GM18870 (cell line): ENCODE results near the gene TMEM170A.

ENCODE experiments used
- ATAC-seq: cut with Tn5 transposase; IDR thresholded peaks from one replicate; pipeline ENCODE4 v1.9.1; 2021; ENCODE audit warnings: moderate library complexity; ENCODE audit not compliant: unreplicated experiment

TMEM170A gene

DNA sequence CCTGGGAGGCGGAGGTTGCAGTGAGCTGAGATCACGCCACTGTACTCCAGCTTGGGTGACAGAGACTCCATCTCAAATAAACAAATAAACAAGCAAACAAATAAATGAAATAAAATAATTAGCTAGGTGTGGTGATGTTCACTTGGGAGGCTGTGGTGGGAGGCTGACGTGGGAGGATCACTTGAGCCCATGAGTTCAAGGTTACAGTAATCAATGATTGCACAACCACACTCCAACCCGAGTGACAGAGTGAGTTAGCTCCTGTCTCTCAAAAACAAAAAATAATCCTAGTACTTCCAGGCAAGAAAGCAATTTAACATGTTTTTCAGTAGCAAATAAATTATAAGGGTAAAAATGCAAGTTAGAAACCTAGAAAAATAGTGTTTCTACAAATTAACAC is 57.5 kb downstream of the TMEM170A start:
- no peak for ATAC-seq

DNA sequence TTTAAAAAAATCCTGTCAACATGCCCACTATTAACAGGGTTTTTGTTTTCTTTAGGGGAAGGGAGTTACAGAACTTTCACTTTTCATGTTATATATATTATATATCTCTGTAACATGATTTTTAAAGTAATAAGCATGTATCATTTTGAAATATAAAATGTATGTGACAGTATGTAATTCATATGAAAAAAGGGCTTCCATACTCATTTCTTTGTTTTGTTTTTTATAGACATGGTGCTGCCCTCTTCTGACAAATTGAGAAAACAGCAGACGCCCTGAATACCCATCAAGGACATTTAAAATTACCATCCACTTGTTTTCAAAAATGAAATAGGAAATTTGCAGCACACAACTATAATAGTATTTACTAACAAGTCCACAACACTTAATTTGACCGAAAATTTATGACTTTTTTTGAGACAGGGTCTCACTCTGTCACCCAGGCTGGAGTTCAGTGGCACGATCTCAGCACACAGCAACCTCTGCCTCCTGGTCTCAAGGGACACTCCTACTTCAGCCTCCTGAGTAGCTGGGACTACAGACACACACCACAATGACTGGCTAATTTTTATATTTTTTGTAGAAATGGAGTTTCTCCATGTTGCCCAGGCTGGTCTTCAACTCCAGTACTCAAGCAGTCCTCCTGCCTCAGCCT is 61.5 kb downstream of the TMEM170A start:
- no peak for ATAC-seq

DNA sequence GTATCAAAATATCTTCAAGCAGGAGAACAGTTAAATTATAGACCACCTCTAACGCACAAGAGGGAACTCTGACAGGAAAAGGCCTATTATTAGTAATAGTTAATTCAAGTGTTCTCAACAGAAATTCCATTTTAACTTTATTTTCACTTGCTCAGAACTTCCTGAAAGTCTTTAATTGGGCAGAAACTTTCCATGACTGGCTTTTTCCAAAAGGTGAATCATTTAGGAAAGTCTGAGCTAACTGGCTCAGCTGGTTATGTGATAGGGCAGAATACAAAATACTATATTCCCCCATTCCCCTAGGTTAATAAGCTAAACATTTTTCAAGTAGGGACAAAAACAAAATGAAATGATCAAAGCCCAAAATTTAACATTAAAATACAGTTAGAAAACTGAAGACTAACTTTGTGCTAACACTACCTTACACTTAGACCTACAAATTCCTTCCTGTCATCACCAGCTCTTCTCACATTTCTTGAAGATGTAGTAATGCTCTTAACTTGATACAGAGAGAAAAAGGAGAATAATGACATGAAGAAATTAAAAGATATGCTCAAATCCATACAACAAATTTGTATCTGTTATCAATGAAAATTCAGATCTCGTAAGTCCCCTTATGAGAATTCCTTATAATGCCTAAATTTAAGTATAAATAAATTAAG is 62.2 kb downstream of the TMEM170A start:
- ATAC-seq, result no peak

DNA sequence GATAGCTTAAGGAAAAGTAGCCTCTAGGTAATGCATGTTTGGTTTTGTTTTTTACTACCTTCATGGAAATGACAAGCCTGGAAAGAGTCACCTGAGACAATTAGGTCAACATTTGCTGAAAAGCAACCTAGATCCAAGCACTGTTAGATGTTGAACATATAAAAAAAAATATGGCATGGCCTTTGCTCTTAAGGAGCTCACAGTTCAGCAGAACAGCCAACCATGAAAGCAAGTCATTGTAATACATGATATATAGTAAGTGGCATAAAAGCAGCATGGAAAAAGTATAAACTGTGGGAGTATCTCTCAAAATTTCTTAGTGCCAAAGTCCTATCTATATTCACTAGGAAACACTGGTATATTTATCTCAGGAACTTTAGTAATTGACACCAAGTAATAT is 62.8 kb downstream of the TMEM170A start:
- ATAC-seq, result no peak

DNA sequence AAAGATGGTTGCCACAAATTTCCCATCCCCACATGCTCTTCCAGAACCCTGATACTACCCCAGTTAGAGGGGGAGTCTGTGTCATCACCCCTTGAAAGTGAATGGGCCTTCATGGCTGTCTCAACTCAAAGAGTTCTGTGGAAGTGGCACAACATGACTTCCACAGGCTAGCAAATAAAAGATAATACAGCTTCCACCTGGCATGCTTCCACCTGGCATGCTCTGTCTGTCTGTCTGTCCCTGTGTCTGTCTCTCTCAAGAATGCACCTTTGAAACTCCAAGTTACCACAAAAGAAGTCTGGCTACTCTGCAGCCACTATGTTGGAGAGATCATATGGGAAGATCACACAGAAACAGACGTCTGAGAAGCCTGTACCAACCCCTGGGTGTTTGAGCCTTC is 66.2 kb downstream of the TMEM170A start:
- no peak for ATAC-seq

GRCh38 chr16:75394941-75395340 is 69.5 kb downstream of the TMEM170A start:
- no peak for ATAC-seq
